Fibroblast of mammary gland (primary cell): Measurements from ENCODE around the gene C20orf144.
A peak's percentile ranks its signal among the peaks of the same experiment; 100 is the strongest.

Experiments used
- DNase-seq: peaks from one replicate; pipeline ENCODE4 v3.0.0-alpha.2; 2010; ENCODE audit warnings: low read depth
- H3K4me3 ChIP-seq: 2 replicates; pipeline ENCODE4 v1.5.1; 2011; ENCODE audit warnings: low read depth, mild to moderate bottlenecking, low read length, moderate library complexity; ENCODE audit not compliant: control insufficient read depth
- TF ChIP-seq, protein P1 (sequence below): conservative IDR thresholded peaks from 2 replicates; pipeline ENCODE4 v1.5.1; 2011; ENCODE audit warnings: low read depth, low read length, inconsistent platforms; ENCODE audit not compliant: control insufficient read depth, insufficient read depth

C20orf144 gene

DNA sequence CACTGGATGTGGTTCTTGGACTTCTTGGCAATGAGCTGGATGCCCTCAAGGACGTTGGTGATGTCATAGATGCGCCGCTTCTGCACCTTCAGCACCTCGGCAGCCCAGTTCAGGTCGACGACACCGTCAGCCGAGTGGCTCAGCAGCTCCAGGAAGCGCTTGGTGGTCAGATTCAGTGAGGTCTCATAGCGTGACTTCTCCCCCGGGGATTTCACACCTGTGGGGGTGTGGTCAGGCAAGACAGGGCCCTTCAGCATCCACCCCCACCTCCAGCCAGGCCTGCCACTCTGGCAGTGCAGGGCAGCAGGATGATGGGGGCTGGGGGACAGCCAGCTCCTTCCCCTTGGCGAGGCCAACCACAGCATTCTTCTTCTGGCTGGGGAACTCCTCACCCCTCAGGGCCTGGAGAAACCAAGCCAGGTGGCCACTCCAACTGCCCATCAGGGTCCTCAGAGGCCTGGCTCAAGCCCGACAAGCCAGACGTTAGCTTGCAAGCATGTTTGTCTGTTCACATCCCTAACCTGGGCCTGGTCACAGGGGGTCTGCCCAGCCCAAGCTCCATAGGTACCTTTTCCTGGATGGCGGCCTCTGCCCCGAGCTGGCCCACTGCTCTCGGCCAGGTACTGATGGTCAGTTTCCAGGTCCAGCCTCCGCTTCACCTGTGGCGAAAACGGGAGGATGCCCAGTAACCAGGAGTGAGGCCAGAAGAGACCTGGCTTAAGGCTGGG lies 17.8 kb downstream of the C20orf144 start:
- DNase-seq = no peak
- H3K4me3 ChIP-seq = no peak overlapping the region
- TF ChIP-seq, protein P1, sequence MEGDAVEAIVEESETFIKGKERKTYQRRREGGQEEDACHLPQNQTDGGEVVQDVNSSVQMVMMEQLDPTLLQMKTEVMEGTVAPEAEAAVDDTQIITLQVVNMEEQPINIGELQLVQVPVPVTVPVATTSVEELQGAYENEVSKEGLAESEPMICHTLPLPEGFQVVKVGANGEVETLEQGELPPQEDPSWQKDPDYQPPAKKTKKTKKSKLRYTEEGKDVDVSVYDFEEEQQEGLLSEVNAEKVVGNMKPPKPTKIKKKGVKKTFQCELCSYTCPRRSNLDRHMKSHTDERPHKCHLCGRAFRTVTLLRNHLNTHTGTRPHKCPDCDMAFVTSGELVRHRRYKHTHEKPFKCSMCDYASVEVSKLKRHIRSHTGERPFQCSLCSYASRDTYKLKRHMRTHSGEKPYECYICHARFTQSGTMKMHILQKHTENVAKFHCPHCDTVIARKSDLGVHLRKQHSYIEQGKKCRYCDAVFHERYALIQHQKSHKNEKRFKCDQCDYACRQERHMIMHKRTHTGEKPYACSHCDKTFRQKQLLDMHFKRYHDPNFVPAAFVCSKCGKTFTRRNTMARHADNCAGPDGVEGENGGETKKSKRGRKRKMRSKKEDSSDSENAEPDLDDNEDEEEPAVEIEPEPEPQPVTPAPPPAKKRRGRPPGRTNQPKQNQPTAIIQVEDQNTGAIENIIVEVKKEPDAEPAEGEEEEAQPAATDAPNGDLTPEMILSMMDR = no peak

DNA sequence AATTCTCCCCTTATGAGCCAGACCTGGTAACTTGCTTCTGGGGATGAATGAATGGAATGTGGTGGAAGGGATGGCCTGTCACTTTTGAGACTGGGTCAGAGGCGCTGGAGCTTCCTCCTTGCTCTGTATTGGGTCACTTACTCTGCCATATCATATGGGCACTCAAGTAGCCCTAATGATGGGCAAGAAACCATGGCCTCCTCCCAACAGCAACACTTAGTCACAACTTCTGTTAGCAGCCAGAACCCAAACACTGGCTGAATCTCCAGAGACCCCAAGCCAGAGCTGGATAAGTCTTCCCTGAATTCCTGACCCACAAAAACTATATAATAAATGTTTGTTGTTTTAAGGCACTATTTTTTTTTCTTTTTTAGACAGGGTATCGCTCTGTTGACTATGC lies 18.6 kb downstream of the C20orf144 start:
- DNase-seq = peak; percentile 53
- H3K4me3 ChIP-seq = no peak overlapping the region
- TF ChIP-seq, protein P1 = no peak

DNA sequence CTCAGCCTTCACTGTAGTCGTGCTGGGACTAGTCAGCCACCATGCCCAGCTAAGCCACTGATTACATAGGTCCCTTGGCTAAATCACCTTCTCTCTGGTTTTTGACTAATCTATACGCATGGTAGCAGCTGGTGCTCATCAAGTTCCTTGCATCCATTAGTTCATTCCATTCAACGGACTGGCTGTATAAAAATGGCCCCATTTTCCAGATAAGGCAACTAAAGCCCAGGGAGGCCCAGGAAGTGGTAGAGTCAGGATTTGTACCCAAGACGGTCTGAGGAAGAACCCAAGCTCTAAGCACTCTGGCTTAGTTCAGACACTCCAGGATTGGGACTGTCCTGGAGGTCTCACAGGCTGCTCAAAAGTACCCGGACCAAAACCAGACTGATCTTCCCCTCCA lies 19.2 kb downstream of the C20orf144 start:
- DNase-seq = no peak
- TF ChIP-seq, protein P1 = no peak
- H3K4me3 ChIP-seq = no peak overlapping the region

DNA sequence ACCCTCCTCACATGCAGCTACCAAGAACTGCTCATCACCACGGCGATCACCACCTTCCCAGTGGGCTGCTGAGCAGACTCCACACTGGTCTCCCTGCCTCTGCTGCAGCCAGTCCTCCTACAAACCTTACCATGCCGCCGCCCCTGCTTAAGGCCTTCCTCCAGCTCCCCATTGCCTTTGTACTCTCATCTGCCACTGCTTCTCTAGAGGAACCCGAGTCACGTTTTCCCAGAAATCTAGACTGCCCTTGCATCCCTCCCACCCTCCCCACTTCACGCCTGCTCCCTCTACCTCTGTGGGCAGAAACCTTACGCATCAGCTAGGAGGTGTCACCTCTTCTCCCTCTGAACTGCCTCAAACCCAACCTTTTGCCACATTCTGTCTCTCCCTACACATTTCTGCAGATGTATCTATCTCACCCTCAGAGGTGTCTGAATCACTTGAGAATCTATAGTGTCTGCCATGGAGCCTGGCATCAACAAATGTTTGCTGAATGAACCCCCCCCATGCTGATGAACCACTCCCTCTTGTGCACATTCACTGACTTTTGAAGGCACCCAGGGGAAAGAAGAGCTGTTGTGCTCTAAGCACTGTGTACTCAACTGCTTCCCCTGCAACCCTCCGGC lies 19.7 kb downstream of the C20orf144 start:
- H3K4me3 ChIP-seq = no peak overlapping the region
- DNase-seq = no peak
- TF ChIP-seq, protein P1 = no peak

DNA sequence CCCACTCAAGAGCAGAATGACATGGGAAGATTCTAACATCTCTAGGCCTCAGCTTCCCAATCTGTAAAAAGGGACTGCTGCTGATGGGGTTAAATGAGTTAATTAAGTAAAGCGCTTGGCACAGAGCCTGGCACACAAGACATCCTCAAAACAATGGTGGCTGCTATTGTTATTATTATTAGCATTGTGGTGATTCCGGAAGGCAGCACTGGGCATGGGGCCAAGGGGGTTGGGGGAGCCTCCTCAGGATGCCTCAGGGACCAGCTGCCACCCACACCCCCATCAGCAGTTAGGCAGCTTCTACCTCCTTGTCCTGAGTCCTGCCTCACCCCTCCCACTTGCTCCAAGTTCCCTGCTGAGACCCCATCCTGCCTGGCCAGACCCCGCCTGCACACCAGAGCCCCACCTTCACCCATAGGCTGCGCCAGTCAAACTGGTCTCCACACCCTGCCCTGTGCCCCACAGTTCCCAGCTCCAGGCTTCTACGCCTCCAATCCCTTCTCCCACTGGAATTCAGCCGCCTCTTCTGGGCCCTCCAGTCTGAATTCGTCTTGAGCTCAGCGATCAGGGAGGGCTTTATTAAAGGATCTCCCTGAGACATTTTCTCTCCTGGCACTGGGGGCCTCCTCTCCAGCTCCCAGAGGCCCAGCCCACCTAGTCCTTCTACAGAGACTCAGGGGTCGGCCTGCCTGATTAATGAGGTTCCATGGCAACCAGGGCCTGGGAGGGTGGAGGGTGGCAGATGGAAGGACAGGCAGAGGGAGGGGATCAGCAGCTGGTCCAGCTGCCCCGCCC lies 22.6 kb downstream of the C20orf144 start:
- peak overlapping the region; percentile 59 for H3K4me3 ChIP-seq
- DNase-seq = no peak
- TF ChIP-seq, protein P1 = no peak

DNA sequence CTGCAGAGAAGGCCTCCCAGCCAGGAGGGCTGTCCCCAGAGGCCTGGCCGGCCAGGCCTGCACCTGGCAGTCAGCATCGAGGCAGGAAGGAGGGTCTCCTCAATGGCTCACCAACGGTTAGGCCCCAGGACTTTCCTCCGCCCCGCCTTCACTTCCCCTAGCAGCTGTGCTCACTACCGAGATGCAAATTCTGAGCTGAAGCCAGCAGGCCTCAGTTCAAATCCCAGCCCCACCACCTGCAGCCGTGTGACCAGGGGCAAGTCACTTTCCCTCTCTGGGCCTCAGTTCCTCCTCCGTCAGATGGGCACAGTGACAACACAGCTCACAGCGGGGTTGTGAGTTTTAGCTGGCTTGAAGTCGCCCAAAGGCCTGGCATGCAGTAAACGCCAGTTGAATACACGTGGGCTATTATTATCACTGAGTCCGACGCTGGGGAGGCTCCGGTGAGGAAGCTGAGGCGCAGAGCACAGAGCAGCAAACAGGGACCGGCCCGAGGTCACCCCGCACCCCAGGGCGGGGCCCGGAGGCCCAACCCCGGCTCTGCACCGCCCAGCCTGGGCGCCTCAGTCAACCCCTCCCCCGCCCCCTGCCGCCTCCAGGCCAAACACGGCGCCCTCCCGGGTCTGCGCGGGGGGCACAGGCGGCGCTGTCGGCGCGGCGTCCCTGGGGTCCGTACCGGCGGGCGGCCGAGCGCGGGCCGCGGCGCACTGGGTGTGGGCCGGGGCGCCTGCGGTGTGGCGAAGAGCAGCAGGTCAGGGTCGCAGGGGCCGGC lies 23.4 kb downstream of the C20orf144 start:
- DNase-seq = peak; percentile 29
- TF ChIP-seq, protein P1 = no peak
- H3K4me3 ChIP-seq = peak overlapping the region; percentile 59
